Right lobe of liver (tissue), 4 donors: ENCODE data around the gene PPP1R26.

ENCODE experiments used
- POLR2A ChIP-seq: fragments of 450-650 bp; IDR thresholded peaks from one replicate; pipeline ENCODE4 v1.6.1; 2017; ENCODE audit warnings: antibody characterized with exemption, mild to moderate bottlenecking
- TF ChIP-seq, protein P1 (sequence below), 4 donors: fragments of 200-600 bp in 3 of 4; fragments of 450-650 bp in 1 of 4; IDR thresholded peaks; one replicate each; pipeline versions ENCODE4 v1.5.1 to v1.8.0; 2016 to 2022; ENCODE audit warnings: antibody characterized with exemption in 4 of 4, mild to moderate bottlenecking in 2 of 4
- donor health status: DM: no; HTN: no; CAD: no.
- donor health status: DM: no; HTN: no; CAD: no.
- donor health status: DM: no; HTN: yes; CAD: no.

DNA sequence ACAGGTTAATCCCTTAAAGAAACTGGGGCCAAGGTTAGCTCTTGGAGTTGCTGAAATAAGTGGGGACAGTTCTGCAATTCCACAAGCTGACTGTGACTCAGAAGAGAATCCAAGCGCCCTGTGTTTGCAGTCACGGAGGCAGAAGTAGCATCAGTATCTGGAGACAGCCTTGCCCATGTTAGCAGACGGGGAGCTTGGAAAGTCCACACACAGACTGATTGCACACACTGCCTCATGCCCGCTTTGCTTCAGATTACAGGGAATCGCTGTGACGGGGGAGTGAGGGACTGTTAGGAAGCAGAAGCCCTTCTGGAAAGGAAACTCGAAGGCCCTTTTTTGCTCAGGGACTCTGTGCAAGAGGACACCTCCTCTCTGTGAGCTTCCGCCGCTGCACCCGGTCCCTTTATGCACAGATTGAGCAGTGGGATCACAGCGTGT, 30.9 kb upstream of the PPP1R26 start:
- TF ChIP-seq, protein P1, sequence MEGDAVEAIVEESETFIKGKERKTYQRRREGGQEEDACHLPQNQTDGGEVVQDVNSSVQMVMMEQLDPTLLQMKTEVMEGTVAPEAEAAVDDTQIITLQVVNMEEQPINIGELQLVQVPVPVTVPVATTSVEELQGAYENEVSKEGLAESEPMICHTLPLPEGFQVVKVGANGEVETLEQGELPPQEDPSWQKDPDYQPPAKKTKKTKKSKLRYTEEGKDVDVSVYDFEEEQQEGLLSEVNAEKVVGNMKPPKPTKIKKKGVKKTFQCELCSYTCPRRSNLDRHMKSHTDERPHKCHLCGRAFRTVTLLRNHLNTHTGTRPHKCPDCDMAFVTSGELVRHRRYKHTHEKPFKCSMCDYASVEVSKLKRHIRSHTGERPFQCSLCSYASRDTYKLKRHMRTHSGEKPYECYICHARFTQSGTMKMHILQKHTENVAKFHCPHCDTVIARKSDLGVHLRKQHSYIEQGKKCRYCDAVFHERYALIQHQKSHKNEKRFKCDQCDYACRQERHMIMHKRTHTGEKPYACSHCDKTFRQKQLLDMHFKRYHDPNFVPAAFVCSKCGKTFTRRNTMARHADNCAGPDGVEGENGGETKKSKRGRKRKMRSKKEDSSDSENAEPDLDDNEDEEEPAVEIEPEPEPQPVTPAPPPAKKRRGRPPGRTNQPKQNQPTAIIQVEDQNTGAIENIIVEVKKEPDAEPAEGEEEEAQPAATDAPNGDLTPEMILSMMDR (IDR thresholded peaks at IDR 0.05) = no peak
- TF ChIP-seq POLR2A = no peak
